GM21515 (cell line): ENCODE results near the gene LCP1.

Experiments
- ATAC-seq: cut with Tn5 transposase; IDR thresholded peaks from one replicate; pipeline ENCODE4 v1.9.1; 2021; ENCODE audit not compliant: unreplicated experiment

The LCP1 gene

DNA sequence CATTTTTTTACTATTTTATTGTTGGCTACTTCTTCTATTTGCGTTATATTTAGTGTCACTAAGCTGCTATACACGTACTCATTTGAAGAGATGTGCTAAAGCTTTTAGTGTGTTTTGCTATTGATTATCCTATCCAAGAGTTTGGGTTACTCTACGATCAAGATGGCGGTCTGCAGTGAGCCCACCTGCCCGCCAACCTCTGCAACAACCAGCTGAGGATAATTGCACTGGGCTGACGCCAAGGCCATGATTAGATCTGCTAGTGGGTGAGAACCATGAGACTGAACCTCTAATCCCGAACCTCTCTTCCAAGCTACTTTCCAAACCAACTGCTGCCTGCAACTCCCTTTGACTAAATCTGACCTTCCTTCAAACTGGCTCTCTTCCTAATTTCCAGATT lies 78.9 kb downstream of the LCP1 start:
- no peak for ATAC-seq

DNA sequence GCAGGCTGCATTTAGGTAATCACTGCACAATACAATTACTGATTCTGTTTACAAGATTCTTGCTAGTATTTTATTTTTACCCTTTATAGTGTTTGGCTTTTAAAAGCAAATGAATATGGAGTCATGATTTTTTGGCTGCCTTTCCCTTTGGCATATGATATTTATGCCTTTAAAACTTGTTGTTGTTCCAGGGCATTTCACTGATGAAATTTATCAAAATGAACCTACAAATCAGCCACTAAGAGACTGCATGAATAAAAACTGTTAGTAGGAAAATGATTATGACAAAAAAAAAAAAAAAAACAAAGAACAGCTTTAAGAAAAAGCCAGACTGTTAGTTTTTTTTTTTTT lies 79.7 kb downstream of the LCP1 start:
- no peak for ATAC-seq

DNA sequence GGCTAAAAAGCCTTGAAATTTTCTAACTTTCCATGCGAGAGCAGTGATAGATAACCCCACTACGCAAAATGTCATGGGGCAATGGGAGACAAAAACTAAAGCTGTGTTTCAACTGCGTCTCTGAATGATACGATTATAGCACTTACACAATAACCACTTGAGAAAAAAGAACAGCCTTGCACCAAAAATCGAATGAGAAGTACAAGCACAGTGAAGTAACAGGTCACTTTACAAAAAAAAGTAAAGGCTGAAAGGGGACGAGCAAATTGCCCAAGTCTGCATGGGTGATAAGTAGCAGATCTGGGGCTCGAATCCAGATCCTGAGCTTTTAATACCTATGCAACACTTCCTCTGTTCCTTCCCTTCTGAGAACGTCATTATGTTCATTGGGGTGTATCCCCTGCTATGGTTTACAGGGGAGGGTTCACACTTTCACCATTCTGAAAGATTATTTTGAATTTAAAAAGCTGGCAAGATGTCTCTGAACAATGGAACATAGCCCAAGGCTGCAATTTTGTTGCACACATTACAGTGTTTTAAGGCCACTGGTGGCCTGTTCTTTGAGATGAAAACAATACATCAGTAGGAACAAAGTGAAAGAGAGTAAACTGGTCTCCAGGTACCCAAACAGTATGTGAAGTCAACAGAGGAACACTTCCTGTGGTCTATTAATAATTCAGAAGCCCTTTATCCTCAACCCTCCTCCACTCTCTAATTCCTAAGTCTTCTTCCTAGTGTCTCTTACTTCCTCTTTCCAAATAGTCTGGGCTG lies 80.3 kb downstream of the LCP1 start:
- ATAC-seq = no peak

DNA sequence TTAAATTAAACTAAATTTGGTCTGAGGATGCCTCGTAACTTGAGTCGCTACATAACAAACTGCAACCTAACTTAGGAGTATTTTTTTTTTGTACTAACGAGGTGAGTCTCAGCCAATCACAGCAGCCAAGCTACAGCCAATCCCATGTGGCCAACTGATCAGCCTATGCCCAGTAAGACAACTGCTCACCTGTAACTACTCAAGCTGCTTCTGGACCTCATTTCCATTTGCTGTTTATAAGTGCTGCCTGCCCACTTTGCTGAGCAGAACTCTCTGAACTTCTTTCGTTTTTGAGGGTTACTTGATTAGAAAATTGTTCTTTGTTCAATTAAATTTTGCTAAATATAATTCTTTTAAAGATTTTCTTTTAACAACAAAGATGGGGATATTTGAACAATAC lies 81.0 kb downstream of the LCP1 start:
- ATAC-seq = no peak

- ATAC-seq = no peak
Observed at GRCh38 chr13:46100191-46100815, 81.7 kb downstream of the LCP1 start.

- no peak for ATAC-seq
Observed at GRCh38 chr13:46097663-46098062, 84.3 kb downstream of the LCP1 start.

- ATAC-seq = no peak
Observed at GRCh38 chr13:46097015-46097414, 85.0 kb downstream of the LCP1 start.

DNA sequence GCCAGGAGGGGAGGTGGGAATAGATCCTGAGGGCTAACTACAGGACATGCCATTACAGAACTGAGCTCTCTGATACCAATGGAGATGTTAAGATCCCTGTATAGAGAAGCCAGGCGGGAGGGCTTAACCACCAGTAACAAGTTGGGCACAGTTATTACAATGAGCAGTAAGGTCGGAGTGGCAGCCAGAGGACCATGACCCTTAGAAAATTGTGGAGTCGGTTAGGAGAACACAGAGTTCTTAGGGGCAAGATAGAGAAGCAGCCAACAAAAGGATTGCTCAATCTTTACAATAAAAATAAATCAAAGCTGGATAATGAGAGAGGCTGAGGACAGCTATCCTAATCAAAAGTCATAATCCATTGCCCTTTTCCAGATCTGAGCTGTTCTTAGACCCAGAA lies 87.5 kb downstream of the LCP1 start:
- no peak for ATAC-seq

DNA sequence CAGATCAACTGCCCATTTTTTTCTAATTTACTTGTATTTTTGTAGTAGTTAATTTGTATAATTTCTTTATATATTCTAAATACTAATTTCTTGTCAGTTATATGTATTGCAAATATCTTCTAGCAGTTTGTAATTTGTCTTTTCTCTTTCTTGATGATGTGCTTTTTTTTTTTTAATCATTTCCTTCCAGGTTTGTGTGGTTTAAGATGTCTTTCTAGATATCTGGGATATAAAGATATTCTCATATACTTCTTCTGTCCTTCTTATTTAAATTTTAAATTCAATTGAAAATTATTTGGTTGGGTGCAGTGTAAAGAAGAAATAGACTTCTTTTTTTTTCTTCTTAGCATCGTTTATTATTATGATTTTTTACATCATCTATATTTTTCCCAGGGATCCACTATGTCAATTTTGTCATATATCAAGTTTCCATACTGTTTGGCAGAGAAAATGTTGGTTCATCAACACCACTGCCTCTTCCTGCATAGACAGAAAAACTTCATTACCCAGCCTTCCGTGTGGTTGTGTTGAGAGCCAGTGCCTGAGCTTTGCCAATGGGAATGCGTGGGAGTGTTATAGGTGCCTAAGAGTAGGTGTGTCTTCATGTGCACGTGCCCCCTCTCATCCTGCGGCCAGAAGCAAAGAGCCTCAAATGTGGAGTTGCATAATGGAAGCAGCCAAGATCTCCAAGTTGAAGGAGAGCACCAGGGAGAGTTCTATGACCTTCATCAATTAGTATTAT lies 93.0 kb downstream of the LCP1 start:
- ATAC-seq = no peak

DNA sequence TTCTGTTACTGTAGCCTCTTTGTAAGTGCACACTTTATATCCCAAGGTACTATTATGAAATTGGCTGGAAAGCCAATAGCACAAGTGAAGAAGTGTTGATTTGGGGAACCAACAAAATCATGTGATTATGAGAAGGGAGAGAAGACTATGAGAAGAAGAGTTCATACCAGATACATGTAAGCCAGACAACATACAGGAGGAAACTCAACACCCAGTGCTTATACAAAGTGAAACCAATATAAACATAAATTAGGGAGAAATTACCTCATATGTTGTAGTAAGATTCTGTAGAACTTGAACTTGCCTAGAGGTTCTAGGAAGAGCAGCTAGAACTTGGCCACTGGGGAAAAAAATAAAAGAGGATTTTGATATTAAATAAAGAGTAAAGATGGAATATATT lies 94.5 kb downstream of the LCP1 start:
- no peak for ATAC-seq

DNA sequence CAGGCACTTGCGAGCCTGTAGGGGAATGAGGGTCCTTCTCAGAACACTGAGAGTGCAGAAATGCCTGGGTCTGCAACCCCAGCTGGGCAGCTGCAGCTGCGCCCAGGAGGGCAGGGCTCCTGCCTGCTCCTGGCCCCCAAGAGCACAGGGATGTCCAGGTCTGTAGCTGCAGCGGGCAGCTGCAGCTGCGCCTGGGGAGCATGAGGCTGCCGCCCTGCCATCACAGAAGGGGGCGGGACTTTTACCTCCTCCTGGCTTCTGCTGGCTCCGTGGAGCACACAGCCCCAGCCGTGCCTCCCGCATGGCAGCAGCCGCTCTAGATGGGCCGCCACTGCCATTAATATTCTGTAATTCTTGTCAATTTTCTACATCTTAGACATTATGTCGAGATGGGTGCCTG lies 95.0 kb downstream of the LCP1 start:
- ATAC-seq = no peak

GRCh38 chr13:46086421-46086922 lies 95.5 kb downstream of the LCP1 start:
- no peak for ATAC-seq

- ATAC-seq = no peak
Observed at GRCh38 chr13:46085737-46086136, 96.2 kb downstream of the LCP1 start.

DNA sequence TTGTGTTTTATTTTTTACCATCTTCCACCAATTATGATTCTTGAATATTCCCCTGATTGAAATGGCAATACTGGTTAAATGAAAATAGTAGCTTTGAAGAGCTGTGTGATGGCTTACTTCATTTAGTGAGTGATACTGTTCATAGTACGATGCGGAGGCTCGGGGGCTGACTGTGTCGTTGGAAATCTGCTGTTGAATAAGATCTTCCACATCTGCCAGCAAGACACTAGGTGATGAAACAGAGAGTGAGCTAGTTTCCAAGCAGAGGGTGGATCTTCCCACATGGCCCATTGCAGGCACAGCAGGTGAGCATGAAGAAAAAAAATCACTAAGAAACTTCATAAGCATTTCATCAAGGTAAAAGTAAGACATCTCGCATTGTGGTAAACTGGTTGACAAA lies 99.7 kb downstream of the LCP1 start:
- ATAC-seq = no peak

DNA sequence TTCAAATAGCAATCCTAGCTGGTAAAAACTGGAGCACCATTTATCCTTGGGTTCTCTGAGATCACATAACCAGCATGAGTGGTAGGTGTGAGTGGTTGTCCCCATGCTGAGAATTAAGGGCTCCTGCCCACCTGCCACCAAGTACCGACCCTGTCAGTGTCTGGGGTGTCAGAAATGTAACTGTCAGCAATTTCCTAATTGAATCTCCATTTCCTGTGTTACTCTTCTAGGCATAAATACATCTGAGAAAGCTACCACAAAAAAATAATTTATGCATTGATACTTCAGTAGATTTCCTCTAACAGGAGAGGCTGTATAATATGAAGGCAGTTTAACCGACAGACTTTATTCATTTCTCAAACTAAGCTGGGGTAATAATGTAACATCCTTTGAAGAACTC lies 102.2 kb downstream of the LCP1 start:
- no peak for ATAC-seq

DNA sequence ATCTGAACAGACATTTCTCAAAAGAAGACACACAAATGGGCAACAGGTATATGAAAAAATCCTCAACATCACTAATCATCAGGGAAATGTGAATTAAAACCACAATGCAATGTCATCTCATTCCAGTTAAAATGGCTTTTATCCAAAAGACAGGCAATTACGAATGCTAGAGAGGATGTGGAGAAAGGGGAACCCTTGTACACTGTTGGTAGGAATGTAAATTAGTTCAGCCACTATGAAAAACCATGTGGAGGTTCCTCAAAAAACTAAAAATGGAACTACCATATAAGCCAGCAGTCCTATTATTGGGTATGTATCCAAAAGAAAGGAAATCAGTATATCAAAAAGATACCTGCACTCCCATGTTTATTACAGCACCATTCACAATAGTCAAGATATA lies 104.7 kb downstream of the LCP1 start:
- no peak for ATAC-seq

DNA sequence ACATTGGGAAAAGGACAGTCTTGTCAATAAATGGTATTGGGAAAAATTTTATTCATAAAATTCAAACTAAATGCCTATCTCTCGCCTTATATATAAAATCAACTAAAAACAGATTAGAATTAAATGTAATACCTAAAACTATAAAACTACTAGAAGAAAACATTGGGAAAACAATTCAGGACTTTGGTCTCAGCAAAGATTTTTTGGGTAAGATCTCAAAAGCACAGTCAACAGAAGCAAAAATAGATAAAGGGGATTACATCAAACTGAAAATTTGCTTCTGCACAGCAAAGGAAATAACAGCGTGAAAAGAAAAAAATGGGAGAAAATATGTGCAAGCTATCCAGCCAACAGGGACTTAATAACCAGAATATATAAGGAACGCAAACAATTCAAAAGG lies 105.2 kb downstream of the LCP1 start:
- no peak for ATAC-seq
